Mesothelial cell of epicardium (in vitro differentiated cells): ENCODE measurements around the gene SYNGR1. TPM values are rescaled to one million over a fixed set of nuclear protein-coding genes. Genes with fewer than 3 reads are reported as not detected.

Source experiments
- DNase-seq, 2 experiments: peaks; one replicate each; pipeline ENCODE4 v3.0.0; 2021; ENCODE audit warnings: low spot score in 2 of 2; ENCODE audit not compliant: unreplicated experiment in 2 of 2
- H3K27ac Mint-ChIP-seq: 2 replicates; pipeline ENCODE4 v1.8.0; 2021; ENCODE audit warnings: mixed read lengths
- H3K27me3 Mint-ChIP-seq: 2 replicates; pipeline ENCODE4 v1.8.0; 2021; ENCODE audit warnings: low read depth, mixed read lengths
- H3K36me3 Mint-ChIP-seq: 2 replicates; pipeline ENCODE4 v1.8.0; 2021; ENCODE audit warnings: mixed read lengths
- H3K4me1 Mint-ChIP-seq: 2 replicates; pipeline ENCODE4 v1.8.0; 2021; ENCODE audit warnings: mixed read lengths
- H3K4me3 Mint-ChIP-seq: 2 replicates; pipeline ENCODE4 v1.8.0; 2021; ENCODE audit warnings: mild to moderate bottlenecking, moderate library complexity, mixed read lengths
- H3K9me3 Mint-ChIP-seq: 2 replicates; pipeline ENCODE4 v1.8.0; 2021; ENCODE audit warnings: mixed read lengths
- CTCF ChIP-seq: fragments of 200-600 bp; sonication (generic); IDR thresholded peaks from one replicate; pipeline ENCODE4 v1.5.0; 2021; ENCODE audit warnings: antibody characterized with exemption; ENCODE audit not compliant: unreplicated experiment
- total RNA-seq: library from RNA; stranded (reverse); gene quantifications from 3 replicates; pipeline ENCODE4 v1.2.1, GENCODE V29; 2021

The SYNGR1 gene
- 37.4 to 38.9 TPM (median 38.9 TPM) in 3 replicates for total RNA-seq

DNA sequence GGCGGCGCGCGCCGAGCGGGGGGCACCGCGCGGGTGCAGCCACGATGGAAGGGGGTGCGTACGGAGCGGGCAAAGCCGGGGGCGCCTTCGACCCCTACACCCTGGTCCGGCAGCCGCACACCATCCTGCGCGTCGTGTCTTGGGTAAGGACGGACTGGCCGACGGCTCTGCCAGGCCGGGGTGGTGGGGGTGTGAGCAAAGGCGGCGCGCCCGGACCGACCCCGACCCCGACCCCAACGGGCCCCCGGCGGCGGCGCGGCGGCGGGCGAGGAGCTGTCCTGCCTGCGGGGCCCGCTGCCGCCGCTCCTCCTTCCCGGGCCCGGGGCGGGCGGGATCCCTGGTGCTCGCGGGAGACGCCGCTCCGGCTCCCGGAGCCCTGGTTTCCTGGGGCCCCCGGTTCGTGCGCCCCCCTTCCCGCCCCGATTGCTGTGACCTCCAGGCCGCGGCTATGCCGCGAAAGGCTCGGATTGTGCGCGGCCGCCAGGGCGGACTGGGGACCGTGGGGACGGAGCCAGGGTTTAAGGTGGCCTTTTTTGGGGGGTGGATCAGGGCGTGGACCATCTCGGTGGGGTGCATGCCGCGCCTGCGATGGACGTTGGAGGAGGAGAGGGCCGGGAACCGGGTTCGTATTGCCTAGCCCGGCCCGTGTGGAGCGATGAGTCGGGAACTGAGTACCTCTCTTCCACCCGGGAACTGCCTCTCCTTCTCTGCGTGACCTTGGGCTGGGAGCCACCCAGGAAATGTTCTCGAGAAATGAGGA is at the start of gene SYNGR1:
TSS of gene SYNGR1 (plus strand) at position 25 of the 760 bp plus-strand sequence. CDS start at position 45, 20 bp downstream.
- Mint-ChIP-seq H3K27ac (peak within 1 kb of the TSS; percentile 82), H3K4me1 (peaks cover 24% of the 10 kb centered on the region), H3K27me3 (no peaks in the 10 kb centered on the region), H3K4me3 (peak within 1 kb of the TSS; percentile 84), H3K9me3 (no peaks in the 10 kb centered on the region), H3K36me3 (no peaks in the 10 kb centered on the region)
- DNase-seq, result peak in 1 of 2 experiments; percentile 57
- TF ChIP-seq CTCF, result no peak

DNA sequence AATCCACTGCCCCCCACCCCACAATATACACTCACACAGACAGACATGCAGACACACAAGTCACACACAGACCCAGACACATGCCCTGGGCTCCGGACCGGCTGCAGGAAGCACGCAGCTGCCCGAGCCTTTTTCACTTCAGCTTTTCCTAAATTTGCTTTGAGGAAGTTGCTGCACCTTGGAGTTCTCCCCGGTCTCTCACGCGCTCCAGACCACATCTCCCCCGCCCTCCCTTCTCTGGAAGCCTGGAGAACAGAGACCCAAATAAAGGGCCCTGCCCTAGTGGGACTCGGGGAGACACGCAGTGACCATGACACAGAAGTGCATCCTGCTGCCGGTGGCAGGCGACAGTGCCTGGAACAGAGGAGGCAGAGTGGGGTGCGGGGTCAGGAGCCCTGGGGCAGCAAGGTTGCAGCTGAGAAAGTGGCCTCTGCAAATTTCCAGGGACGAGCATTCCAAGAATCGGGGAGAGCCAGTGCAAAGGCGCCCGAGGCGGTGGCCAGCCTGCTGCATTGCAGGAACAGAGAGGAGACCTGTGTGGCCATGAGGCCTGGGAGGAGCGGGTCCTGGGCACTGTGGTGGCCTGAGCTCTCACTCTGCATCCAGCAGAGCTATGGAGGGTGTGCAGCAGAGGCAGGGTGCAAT is 49.5 kb upstream of the SYNGR1 start:
- no peak for DNase-seq
- Mint-ChIP-seq H3K36me3 (no peaks in the 10 kb centered on the region), H3K27me3 (no peaks in the 10 kb centered on the region), H3K4me1 (peaks cover 43% of the 10 kb centered on the region), H3K27ac (peak overlapping the region; percentile 33), H3K9me3 (no peaks in the 10 kb centered on the region), H3K4me3 (no peak overlapping the region)
- TF ChIP-seq CTCF, result no peak

DNA sequence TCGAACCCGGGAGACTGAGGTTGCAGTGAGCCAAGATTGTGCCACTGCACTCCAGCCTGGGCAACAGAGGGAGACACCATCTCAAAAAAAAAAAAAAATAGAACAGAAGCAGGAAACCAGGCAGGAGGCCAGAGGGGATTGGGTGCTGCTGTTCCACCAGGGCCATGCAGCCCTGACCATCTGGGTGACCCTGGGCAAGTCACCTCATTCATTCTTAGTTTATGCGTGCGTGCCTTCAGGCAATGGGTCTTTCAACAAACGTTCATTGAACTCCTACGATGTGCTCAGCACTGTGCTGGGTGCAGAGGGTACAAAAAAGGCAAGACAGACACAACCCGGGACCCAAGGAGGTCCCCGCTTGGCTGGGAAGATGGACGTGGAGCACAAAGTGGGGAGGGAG is 48.7 kb upstream of the SYNGR1 start:
- DNase-seq, result no peak
- no peak for TF ChIP-seq CTCF
- Mint-ChIP-seq H3K36me3 (no peaks in the 10 kb centered on the region), H3K4me1 (peaks cover 41% of the 10 kb centered on the region), H3K4me3 (no peak overlapping the region), H3K9me3 (no peaks in the 10 kb centered on the region), H3K27me3 (no peaks in the 10 kb centered on the region), H3K27ac (no peak overlapping the region)

- Mint-ChIP-seq H3K27ac (no peak overlapping the region), H3K4me1 (peaks cover 33% of the 10 kb centered on the region), H3K9me3 (no peaks in the 10 kb centered on the region), H3K4me3 (no peak overlapping the region), H3K27me3 (no peaks in the 10 kb centered on the region), H3K36me3 (no peaks in the 10 kb centered on the region)
- DNase-seq, result no peak
- TF ChIP-seq CTCF, result no peak
These were observed 47.9 kb upstream of the SYNGR1 start for GRCh38 chr22:39301926-39302325.

DNA sequence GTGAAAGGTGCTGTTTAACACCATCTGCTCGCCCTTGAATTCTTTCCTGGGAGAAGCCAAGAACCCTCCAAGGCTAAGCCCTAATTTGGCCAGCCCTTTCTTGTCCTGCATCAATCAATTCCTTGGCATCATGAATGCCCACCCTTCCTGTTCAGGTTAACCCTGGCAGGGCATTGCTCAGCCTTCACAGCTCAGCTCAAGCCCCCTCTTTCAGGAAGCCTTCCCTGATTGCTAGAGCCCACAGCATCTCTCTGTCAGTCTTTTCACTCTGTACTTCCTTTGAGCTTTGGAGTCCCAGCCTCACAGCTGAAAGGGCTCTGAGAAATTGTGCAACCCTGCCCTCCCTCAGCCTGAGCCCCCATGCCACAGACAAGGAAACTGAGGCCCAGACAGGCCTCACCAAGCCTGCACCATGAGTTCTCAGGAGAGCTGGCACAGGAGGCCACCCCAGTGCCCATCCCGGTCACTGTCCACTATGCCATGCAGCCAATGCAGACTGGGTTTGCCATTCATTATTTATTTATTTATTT is 47.3 kb upstream of the SYNGR1 start:
- Mint-ChIP-seq H3K27me3 (no peaks in the 10 kb centered on the region), H3K27ac (no peak overlapping the region), H3K9me3 (no peaks in the 10 kb centered on the region), H3K4me1 (peaks cover 29% of the 10 kb centered on the region), H3K4me3 (no peak overlapping the region), H3K36me3 (no peaks in the 10 kb centered on the region)
- no peak for DNase-seq
- no peak for TF ChIP-seq CTCF
